ENCODE results near the gene TECPR2.
"Not testable (repeated sequence)": the region's sequence is repeated elsewhere in the genome, so short reads cannot be mapped to it uniquely, and the experiment has no call there.

Gene TECPR2

DNA sequence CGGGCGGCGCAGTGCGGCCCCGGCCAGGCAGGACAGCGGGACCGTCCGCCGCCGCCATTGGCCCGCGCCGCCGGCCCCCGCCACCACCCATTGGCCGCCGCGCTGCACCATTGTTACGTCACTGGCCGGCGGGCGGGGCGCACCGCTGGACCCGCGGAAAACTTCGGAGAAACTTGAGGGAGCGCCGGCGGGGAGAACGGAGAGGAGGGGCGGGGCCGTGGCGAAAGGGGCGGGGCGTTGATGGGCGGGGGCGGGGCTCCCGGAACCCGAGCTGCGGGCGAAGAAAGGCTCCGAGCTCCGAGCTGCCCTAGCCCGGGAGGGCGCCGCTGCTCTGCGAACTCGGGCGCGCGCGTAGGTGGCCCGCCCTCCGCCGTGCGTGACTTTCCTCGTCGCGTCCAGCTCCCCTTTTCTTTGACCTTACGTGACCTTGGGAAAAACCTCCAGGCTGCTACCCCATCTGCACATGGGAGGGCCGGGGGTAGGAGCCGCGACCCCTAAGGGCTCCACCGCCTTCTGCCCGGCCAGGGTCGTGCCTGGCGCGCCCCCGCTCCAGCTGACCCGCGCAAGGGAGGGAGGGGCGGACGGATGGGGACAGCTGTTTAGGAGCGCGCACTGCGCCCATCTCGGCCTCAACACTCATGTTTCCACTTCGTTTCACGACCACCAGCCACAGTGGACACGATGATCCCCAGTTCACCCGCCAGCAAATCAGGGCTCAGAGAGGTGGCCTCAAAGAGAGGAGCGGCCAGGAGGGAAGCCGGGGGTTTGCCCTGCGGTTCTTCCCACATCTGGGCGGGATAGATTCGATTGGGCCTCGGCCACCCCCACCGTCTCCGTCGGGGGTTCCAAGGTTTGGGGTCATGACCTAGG, 147.2 kb downstream of the TECPR2 start, which contains the start of gene ANKRD9:
Gene ANKRD9, minus strand, starts transcription at position 31 of the 870 bp plus-strand sequence. CDS start 1,887 bp downstream, outside the sequence.
- TF ChIP-seq ZNF274 (IDR thresholded peaks at IDR 0.05; ENCODE audit: low read depth, low read length): no peak
- H3K4me3 ChIP-seq (ENCODE audit: low read length): peak within 1 kb of the TSS; percentile 68

DNA sequence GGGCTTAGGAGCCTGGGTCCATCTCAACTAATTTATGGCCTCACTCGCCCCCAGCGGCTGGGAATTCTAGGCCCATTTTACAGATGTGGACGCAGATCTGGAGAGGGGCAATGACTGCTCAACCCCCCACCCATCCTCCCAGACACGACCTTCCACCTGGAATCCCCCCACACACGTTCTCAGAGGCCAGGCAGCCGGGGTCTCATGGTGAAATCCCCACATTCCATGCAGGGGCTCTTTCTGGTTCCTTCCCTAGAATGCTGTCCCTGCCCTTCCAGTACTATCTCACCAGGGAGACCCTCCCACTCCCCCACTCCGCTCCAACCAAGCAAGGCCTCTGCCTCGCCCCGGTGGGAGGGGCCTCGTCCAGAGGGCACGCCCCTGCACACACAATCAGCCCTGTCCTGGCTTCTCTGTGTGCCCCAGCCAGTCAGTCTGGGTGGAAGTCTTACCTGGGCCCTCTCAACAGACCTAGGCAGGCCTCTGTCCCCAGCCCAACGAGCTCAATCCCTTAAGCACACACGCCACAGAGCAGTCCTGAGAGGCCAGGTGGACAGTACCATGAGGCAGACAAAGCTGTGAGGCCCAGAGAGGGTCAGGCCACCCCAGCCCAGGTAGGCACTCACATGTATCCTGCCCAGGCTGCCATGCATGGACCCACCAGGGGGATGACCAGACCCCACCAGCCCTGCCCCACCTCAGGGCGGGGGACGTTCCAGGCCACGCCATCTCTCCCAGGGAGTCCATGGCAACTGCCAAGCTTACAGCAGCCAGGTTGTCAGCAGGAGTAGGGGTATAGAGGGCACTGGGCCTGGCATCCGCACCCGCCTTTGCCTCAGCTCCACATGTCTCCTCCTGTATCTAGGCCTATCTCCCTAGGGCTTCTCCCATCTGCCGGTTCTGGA, 148.1 kb downstream of the TECPR2 start:
- H3K4me3 ChIP-seq (ENCODE audit: low read length): peak overlapping the region; percentile 68; the same call in 1 of the 2 replicates
- no peak for TF ChIP-seq ZNF274 (IDR thresholded peaks at IDR 0.05; ENCODE audit: low read depth, low read length)

DNA sequence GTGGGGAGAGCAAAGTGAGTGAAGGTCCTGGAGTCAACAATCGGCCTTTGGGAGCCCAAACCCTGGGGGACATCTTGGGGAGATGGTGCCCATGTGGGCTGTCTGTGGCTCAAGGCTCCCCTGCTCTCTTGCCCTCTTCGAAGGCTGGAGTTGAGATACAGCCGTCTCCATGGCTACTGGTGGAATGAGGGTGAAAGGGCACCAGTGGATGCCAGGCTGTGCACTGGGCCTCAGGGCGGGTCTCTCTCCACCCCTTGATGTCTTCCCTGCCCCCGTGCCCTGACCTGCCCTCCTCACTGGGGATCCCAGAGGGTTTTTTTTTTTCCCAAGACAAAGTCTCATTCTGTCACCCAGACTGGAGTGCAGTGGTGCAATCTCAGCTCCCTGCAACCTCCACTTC, 148.8 kb downstream of the TECPR2 start:
- H3K4me3 ChIP-seq (ENCODE audit: low read length): no peak overlapping the region
- no peak for TF ChIP-seq ZNF274 (IDR thresholded peaks at IDR 0.05; ENCODE audit: low read depth, low read length)

DNA sequence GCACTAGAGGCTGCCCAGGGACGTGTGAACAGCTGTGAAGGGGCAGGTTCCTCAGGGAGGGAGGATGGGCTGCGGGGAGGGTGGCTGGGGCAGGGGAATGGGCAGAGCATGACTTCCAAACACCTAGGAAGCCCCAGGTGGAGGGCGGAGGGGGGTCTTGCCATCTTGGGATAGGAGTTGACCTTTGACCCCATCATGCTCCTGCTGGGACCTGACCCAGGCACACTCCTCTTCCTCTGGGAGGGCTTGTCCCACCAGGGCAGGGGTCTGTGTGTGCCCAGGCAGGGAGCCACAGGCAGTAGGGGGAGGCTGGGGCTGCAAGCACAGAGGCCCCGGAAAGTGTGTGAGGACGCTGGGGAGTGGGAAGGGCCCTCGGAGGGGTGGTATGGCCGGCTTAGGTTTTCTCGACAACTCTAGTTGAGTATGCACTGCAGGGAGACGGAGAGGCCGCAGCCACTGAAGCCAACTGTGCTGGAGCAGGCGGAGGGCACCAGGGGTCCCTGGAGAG, 150.1 kb downstream of the TECPR2 start:
- H3K4me3 ChIP-seq (ENCODE audit: low read length): no peak overlapping the region
- TF ChIP-seq ZNF274 (IDR thresholded peaks at IDR 0.05; ENCODE audit: low read depth, low read length): no peak

DNA sequence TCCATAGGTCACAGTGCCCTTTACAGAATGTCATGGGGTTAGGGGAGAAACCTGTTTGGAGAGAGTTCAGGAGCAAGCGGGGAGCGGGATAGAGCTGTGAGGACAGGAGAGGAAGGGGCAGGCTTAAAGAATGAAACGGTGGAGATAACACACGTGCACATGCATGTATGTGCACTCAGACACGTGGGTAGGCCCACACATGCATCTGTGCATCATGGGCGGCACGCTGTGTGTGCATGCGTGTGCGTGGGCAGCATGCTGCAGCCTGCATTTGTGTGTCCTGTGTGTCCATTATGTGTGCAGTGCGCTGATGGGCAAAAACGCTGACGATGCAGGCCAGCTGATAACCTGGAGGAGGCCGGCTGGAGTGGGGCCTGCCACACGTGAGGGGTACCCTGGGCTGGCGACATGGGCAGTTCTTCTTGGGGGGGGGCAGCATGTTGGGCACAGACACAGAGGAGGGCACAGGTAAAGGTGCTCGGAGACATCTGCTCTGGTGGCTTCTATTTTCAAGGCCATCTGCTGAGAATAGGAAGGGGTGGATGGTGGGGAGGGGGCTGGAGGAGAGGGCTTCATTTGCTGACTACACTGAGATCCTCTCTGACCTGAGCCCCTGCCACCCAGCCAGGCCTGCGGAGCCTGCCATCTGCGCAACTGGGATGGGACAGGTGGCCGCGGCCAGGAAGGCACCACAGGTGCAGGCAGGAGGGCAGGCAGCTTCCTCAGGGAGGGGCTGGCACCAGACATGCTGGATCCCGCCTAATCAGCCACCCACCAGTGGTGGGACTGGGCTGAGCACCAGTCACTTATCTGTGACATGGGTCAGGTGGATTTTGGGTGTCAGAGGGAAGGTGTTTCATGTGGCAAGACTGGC, 151.4 kb downstream of the TECPR2 start:
- H3K4me3 ChIP-seq (ENCODE audit: low read length): no peak overlapping the region
- no peak for TF ChIP-seq ZNF274 (IDR thresholded peaks at IDR 0.05; ENCODE audit: low read depth, low read length)

DNA sequence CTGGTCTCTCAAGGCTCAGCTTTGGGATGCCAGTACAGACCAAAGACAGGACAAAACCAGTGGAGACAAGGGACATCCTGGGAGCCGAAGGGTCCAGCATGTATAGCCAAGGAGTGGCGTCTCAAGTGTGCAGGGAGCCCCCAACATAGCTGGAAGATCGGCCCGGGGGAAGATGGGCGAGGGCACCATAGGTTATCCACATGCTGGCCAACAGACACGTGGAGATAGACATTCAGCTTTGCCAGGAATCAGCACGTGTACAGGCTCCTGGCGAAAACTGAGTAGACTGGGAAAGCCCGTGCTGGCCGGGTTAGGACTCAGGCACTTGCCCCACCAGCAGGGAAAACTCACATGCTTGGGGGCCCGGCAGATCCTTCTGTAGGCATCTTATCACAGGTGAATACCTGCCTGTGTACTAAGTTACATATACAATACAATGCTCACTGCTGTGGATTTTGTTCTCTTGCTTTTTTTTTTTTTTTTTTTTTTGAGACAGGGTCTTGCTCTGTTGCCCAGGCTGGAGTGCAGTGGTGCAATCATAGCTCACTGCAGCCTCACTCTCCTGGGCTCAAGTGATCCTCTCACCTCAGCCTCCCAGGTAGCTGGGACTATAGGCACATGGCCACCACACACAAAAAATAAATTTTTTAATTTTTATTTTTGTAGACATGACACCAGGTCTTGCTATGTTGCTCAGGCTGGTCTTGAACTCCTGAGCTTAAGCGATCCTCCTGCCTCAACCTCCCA, 152.4 kb downstream of the TECPR2 start:
- no peak overlapping the region for H3K4me3 ChIP-seq (ENCODE audit: low read length)
- TF ChIP-seq ZNF274 (IDR thresholded peaks at IDR 0.05; ENCODE audit: low read depth, low read length): no peak

DNA sequence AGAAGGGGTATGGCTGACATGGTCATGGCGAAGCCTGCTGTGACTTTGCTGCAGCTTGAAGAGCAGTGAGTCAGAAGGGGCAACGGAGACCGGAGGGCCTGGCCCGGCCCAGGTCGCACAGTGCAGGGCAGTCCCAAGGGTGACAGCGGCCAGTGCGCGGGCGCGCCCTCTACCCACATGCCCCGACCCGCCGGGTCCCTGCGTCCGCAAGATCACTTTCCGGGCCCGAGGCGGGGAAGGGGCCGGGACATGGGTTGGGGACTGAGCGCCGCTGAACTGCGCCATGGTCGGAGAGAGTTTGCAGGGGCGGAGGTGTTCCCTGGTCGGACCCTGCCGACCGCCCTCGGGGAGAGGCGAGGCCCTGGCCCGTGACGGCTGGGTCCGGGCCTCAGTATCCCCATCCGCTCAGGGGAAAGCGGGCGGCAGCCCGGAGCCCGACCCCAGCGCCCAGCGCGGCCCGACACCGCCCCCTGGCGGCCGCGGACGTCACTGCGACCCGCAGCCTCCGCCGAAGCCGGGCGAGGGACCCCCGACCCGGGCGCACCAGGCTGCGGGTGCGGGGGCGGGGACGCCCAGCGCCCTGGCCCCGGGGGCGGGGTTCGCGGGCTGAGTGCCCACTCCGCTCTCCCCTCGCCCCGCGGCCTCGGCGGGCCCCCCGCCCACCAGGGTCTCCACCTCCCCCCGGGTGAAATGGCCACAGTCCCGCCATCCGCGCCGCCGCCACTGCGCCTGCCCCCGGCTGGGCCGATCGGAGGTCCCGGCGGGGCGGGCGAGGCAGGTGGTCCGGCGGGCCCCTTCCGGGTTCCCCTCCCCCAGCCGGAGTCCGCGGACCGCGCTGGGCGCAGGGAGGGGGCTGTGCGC, 154.0 kb downstream of the TECPR2 start:
- H3K4me3 ChIP-seq (ENCODE audit: low read length): peak overlapping the region; percentile 61; the same call in 1 of the 2 replicates

DNA sequence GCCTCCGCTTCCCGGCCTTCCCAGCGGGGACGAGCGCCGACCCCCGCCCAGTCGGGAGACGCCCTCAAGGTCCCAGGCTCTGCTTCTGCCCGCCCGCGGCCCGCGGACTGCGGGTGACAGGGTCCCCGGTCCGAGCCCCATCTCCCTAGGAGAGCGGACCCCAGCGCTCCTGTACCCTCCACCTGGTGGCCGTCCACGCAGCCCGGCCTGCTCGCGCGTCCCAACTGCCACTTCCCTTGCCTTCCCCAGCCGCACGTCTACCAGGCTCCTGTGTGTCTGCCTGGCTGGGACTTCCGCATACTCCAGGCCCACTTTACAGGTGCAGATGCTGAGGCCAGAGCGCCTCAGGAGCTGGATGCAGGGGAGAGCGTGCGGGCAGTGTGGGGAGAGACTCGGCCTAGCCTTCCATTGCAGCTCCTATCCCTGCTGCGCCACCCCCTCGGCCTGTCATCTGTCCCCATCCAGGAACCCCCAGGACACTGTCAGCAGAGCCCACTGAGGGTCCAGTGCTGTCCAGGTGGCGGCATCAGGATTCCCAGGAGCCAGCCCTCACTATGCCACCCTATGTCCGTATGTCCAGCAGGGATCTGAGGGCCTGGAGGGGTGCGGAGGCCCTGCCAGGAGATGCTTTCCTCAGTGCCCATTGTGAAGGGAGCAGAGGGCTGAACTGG, 154.8 kb downstream of the TECPR2 start:
- TF ChIP-seq ZNF274 (IDR thresholded peaks at IDR 0.05; ENCODE audit: low read depth, low read length): no peak
- peak overlapping the region; percentile 61; the same call in 1 of the 2 replicates for H3K4me3 ChIP-seq (ENCODE audit: low read length)

More for the DNA sequence above, 154.0 kb downstream of the TECPR2 start:
- TF ChIP-seq ZNF274 (IDR thresholded peaks at IDR 0.05; ENCODE audit: low read depth, low read length): no peak

DNA sequence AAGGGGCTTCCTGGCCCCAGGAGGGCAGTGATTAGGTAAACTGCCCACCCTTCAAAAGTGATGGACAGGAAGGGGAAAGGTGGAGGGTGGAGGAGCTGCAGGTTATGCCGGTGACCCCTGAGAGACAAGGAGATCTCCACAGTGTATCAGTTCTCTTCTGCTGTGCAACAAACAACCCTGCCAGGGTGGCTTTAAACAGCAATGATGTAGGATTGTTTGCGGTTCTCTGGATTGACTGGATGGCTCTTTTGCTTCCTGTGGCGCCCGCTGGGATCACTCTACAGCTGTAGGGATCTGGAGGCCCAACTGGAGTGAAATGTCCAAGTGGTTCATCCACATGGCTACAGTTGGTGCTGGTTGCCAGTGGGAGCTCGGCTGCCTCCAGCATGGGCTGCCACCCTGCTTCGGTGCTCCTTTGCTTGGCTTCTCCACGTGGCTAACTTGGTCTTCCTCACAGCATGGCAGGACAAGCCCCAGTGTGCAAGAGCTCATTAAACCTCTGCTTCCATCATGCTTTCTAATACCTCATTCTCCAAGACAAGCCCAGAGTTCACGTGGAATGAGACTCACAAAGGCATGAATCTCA, 155.4 kb downstream of the TECPR2 start:
- no peak overlapping the region for H3K4me3 ChIP-seq (ENCODE audit: low read length)
- TF ChIP-seq ZNF274 (IDR thresholded peaks at IDR 0.05; ENCODE audit: low read depth, low read length): no peak

DNA sequence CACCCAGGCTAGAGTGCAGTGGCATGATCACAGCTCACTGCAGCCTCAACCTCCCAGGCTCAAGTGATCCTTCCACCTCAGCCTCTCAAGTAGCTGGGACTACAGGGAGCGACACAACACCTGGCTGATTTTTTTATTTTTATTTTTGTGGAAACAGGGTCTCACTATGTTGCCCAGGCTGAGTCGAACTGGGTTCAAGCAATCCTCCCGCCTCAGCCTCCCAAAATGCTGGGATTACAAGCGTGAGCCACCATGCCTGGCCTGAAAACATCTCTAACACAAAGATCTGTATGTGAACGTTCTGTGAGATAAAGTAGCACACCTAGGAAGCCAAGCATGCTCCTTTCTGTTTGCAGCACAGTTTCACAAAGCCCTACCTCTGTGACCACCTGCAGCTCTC, 157.0 kb downstream of the TECPR2 start:
- not testable (repeated sequence) for H3K4me3 ChIP-seq (ENCODE audit: low read length)

DNA sequence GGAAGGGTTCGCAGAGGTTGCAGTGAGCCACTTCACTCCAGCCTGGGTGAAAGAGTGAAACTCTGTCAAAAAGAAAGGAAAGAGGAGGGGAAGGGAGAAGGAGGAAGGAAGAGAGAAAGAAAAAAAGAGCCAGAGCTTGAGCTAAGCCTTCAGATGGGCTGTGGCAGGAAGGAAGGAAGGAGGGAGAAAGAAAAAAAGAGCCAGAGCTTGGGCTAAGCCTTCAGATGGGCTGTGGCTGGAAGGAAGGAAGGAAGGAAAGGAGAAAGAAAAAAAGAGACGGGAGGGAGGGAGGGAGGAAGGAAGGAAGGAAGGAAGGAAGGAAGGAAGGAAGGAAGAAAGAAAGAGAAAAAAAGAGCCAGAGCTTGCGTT, 160.4 kb downstream of the TECPR2 start:
- H3K4me3 ChIP-seq (ENCODE audit: low read length): no peak overlapping the region

More for the DNA sequence above, 160.4 kb downstream of the TECPR2 start:
- TF ChIP-seq ZNF274 (IDR thresholded peaks at IDR 0.05; ENCODE audit: low read depth, low read length): no peak
